ENCODE data around the gene PAQR8.

DNA sequence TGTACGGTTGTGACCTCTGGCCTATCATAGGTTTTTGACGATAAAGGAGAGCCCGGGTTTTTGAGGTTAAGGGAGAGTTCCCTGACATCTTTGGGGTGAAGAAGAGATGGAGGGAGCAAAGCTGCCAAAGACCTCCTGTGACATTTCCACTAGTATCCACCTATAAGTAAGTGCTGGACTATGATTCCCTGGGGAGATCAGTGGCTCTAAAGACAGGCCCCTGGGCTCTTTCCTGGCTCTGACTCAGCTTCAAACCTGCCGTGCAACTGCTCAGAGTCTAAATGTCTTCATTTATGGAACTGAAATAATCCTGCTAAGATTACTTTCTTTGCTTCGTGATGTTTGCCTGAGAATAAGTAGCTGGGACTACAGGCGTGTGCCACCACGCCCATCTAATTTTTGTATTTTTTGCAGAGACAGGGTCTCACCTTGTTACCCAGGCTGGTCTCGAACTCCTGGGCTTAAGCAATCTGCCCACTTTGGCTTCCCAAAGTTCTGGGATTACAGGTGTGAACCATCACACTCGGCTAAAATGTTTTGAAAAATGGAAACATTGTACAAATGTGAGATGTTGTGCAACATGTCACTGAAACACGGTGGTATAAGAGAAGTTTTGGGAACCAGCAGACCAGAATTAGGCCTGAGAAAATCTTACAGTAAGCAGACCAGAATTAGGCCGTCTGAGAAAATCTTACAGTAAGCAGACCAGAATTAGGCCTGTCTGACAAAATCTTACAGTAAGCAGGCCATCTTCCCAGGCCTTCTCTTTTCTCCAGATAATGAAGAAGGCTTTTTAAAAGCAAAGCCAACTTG lies 1.1 kb upstream of the PAQR8 start:
- TF ChIP-seq, protein P1, sequence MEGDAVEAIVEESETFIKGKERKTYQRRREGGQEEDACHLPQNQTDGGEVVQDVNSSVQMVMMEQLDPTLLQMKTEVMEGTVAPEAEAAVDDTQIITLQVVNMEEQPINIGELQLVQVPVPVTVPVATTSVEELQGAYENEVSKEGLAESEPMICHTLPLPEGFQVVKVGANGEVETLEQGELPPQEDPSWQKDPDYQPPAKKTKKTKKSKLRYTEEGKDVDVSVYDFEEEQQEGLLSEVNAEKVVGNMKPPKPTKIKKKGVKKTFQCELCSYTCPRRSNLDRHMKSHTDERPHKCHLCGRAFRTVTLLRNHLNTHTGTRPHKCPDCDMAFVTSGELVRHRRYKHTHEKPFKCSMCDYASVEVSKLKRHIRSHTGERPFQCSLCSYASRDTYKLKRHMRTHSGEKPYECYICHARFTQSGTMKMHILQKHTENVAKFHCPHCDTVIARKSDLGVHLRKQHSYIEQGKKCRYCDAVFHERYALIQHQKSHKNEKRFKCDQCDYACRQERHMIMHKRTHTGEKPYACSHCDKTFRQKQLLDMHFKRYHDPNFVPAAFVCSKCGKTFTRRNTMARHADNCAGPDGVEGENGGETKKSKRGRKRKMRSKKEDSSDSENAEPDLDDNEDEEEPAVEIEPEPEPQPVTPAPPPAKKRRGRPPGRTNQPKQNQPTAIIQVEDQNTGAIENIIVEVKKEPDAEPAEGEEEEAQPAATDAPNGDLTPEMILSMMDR (IDR thresholded peaks at IDR 0.05) = no peak
- no peak for TF ChIP-seq EP300 (IDR thresholded peaks at IDR 0.05)
- no peak for TF ChIP-seq POLR2A (IDR thresholded peaks at IDR 0.05)
